Heart left ventricle (tissue), 16 donors: ENCODE results near the gene GHSR. TPM values are rescaled to one million over a fixed set of nuclear protein-coding genes. Genes with fewer than 3 reads are reported as not detected.
"Not testable (repeated sequence)": the region's sequence is repeated elsewhere in the genome, so short reads cannot be mapped to it uniquely, and the experiment has no call there.

Experiments used
- ATAC-seq, 4 donors: fragments of 200-7000 bp; cut with Tn5 transposase; one replicate each; pipeline ENCODE4 v1.9.1; 2020 to 2022; ENCODE audit warnings: moderate library complexity in 4 of 4, mild to moderate bottlenecking in 3 of 4, moderate number of reproducible peaks in 1 of 4
- DNase-seq, 5 donors: peaks; one replicate each; pipeline ENCODE4 v3.0.0-alpha.2; 2020
- H3K27ac ChIP-seq, 12 donors: fragments of 200-600 bp; sonication (generic) in 4 of 12; one replicate each; pipeline versions ENCODE4 v1.5.0 to v1.8.0; 2016 to 2022; ENCODE audit warnings: mild to moderate bottlenecking in 2 of 12
- H3K27me3 ChIP-seq, 9 donors: fragments of 200-600 bp; sonication (generic) in 2 of 9; one replicate each; pipeline versions ENCODE4 v1.5.1 to v1.8.0; 2016 to 2022; ENCODE audit warnings: mild to moderate bottlenecking in 3 of 9
- H3K36me3 ChIP-seq, 9 donors: fragments of 200-600 bp; sonication (generic) in 2 of 9; one replicate each; pipeline versions ENCODE4 v1.5.0 to v1.8.0; 2018 to 2022; ENCODE audit warnings: mild to moderate bottlenecking in 2 of 9
- H3K4me1 ChIP-seq, 12 donors: fragments of 200-600 bp; sonication (generic) in 4 of 12; one replicate each; pipeline versions ENCODE4 v1.5.0 to v1.8.0; 2016 to 2022; ENCODE audit warnings: mild to moderate bottlenecking in 3 of 12
- H3K4me3 ChIP-seq, 12 donors: fragments of 200-600 bp; sonication (generic) in 4 of 12; one replicate each; pipeline versions ENCODE4 v1.5.0 to v1.8.0; 2017 to 2022; ENCODE audit warnings: mild to moderate bottlenecking in 9 of 12, moderate library complexity in 4 of 12
- H3K9me3 ChIP-seq, 12 donors: fragments of 200-600 bp; sonication (generic) in 4 of 12; one replicate each; pipeline versions ENCODE4 v1.5.0 to v1.8.0; 2016 to 2022; ENCODE audit warnings: mild to moderate bottlenecking in 1 of 12
- POLR2A ChIP-seq, 2 donors: fragments of 450-650 bp; IDR thresholded peaks; one replicate each; pipeline ENCODE4 v1.6.1; 2017; ENCODE audit warnings: antibody characterized with exemption in 2 of 2, mild to moderate bottlenecking in 2 of 2, moderate library complexity in 2 of 2
- WGBS, 4 donors: extraction: QIAGEN DNeasy Blood & Tissue Kit in 2 of 4; methylation state at CpG; one replicate each; pipeline versions ENCODE4 v1.1.5 to v1.1.7; 2013 to 2018; 5-methylcytosine and 5-hydroxymethylcytosine counted together
- intact Hi-C, 10 donors: fragments of 100-400 bp; cut with DNase I; formaldehyde crosslinking; loops; one replicate each; pipeline versions ENCODE4 v1.11.1 to v1.14.2; 2022
- long read RNA-seq, 3 donors: library from polyadenylated mRNA; unstranded; transcript quantifications; one replicate each; pipeline ENCODE4 v2.0.0, GENCODE V29; 2020 to 2021
- polyA plus RNA-seq, 2 donors: library from polyadenylated mRNA; stranded (reverse); fragments of 200-250 nt; gene quantifications; one replicate each; pipeline ENCODE4 v1.2.3, GENCODE V29; 2013
- total RNA-seq, 9 donors: library from RNA; depleted of rRNA in 2 of 9; stranded (reverse); fragments of >200 nt in 2 of 9; fragmentation: NEBNext Ultra II Directional in 3 of 9; extraction: Animal tissue kit (Norgen Biotek cat#: 25700) in 3 of 9; gene quantifications; one replicate each; pipeline versions ENCODE4 v1.1.0 to v1.2.4, GENCODE V29; 2016 to 2023
- TF ChIP-seq, protein P1 (sequence below), 12 donors: fragments of 200-600 bp; sonication (generic) in 4 of 12; IDR thresholded peaks; one replicate each; pipeline versions ENCODE4 v1.5.0 to v1.8.0; 2018 to 2022; ENCODE audit warnings: antibody characterized with exemption in 12 of 12, mild to moderate bottlenecking in 5 of 12
- donor health status: ischemic (EF 13 %, LVEDD 7.1; RV severe dilation, severe dysfunction).
- donor health status: healthy with polysubstance abuse.
- donor health status: DM: no; HTN: yes; CAD: no.
- donor health status: DM: no; HTN: no; CAD: no.
- donor health status: ischemic (EF 25% LVEDD 6.9; RV normal size, moderate dysfunction).
- donor health status: ischemic (EF 25% LVEDD 5.7; RV mildly dilated, moderate dysfunction).
- donor health status: healthy.
- donor health status: DM: yes; HTN: yes; CAD: no.
- donor health status: ischemic (EF 35%, LVEDD 5.7; RV mildly dilated, moderate dysfunction).
- donor health status: nonischemic (EF 11% LVEDD 7.7; RV severe dilation, severe dysfunction).
- donor health status: DM: yes; HTN: yes; CAD: no.
- donor health status: PGD.
- donor health status: ischemic (EF 29% LVEDD 5.4; RV normal size, mild dysfunction).
- donor health status: nonischemic (EF 23%, LVEDD 6.1; RV moderate dilation, normal function).

Gene GHSR
- total RNA-seq (not detected), polyA plus RNA-seq (not detected)
- long read RNA-seq, donor 1: 0 reads
- long read RNA-seq, donor 2: 0 reads
- long read RNA-seq, donor 3: 0 reads

GRCh38 chr3:172447611-172448579 is at the start of gene GHSR:
Gene GHSR (minus strand): TSS chr3:172448456. CDS start chr3:172448413, 43 bp downstream.
- Histone ChIP-seq H3K9me3 (no peaks in the 10 kb centered on the region), H3K36me3 (no peaks in the 10 kb centered on the region), H3K4me3 (peak within 1 kb of the TSS in 1 of 12 donors; percentile 13), H3K27me3 (peaks cover 9 to 81% (median 59%) of the 10 kb centered on the region in 9 donors), H3K4me1 (peaks cover 0 to 24% (median 4%) of the 10 kb centered on the region in 12 donors), H3K27ac (no peak within 1 kb of the TSS)
- intact Hi-C loops: no loop called here
- DNase-seq (no peak), ATAC-seq (peak in 1 of 4 donors; percentile 20)
- 8 to 11% (median 8%) methylated on average over 58 to 76 of the region's 76 CpGs for WGBS, 4 donors
- TF ChIP-seq, protein P1, sequence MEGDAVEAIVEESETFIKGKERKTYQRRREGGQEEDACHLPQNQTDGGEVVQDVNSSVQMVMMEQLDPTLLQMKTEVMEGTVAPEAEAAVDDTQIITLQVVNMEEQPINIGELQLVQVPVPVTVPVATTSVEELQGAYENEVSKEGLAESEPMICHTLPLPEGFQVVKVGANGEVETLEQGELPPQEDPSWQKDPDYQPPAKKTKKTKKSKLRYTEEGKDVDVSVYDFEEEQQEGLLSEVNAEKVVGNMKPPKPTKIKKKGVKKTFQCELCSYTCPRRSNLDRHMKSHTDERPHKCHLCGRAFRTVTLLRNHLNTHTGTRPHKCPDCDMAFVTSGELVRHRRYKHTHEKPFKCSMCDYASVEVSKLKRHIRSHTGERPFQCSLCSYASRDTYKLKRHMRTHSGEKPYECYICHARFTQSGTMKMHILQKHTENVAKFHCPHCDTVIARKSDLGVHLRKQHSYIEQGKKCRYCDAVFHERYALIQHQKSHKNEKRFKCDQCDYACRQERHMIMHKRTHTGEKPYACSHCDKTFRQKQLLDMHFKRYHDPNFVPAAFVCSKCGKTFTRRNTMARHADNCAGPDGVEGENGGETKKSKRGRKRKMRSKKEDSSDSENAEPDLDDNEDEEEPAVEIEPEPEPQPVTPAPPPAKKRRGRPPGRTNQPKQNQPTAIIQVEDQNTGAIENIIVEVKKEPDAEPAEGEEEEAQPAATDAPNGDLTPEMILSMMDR (IDR thresholded peaks at IDR 0.05): no peak
- no peak for TF ChIP-seq POLR2A (IDR thresholded peaks at IDR 0.05)

DNA sequence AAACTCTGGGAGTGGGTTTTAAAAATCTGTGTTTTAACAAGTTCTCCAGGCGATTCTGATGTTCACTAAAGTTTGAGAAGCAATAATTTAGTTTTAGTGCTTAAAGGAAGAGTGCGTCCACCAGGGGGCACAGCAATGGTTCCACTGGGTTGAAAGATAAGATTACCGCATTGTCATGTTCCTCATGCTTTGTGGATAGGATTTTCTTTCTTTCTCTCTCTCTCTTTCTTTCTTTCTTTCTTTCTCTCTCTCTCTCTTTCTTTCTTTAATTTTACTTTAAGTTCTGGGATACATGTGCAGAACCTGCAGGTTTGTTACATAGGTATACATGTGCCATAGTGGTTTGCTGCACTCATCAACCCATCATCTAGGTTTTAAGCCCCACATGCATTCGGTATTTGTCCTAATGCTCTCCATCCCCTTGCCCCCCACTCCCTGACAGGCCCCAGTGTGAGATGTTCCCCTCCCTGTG is 42.0 kb upstream of the GHSR start:
- H3K27ac ChIP-seq, H3K4me3 ChIP-seq, H3K9me3 ChIP-seq, H3K4me1 ChIP-seq, H3K36me3 ChIP-seq, H3K27me3 ChIP-seq: not testable (repeated sequence)
- ATAC-seq (peak in 3 of 4 donors; percentile 54 to 83 (median 63)), DNase-seq (peak; percentile 72 to 83 (median 76))
- TF ChIP-seq, protein P1 (IDR thresholded peaks at IDR 0.05): peak; percentile 65 to 86 (median 80)
- intact Hi-C loops: loop anchor here in 7 of 10 donors (1.0 to 5.0 kb wide), 6 partner anchors 106 to 222 kb away; partner anchors contain the start of gene NCEH1 (in 1 of the 7)
- WGBS, 4 donors: 20 to 27% (median 23%) methylated on average over 4 of the region's 4 CpGs

DNA sequence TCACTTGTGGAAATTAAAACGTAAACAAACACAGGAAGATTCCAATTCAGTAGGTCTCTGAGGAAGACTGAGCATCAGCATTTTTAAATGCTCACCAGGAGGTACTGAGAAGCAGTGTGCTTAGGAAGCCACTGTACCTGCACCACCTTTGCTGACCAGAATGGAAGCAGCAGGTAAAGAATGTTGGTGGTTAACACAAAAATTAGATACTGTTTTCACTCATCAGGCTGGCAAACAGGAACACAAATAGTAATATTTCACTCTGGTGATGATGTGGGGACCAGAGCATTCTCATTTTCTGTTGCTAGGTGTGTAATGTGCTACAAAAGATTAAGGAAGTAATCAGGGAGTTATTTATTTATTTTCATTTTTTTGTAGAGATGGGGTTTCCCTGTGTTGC is 29.9 kb upstream of the GHSR start:
- Histone ChIP-seq H3K27me3 (no peaks in the 10 kb centered on the region), H3K4me1 (peaks cover 0 to 20% (median 0%) of the 10 kb centered on the region in 12 donors), H3K36me3 (no peaks in the 10 kb centered on the region), H3K27ac (no peak overlapping the region), H3K4me3 (no peak overlapping the region), H3K9me3 (peaks cover 0 to 6% (median 0%) of the 10 kb centered on the region in 12 donors)
- DNase-seq (no peak), ATAC-seq (no peak)
- 44 to 57% (median 54%) methylated on average over 1 of the region's 1 CpG for WGBS, 4 donors
- TF ChIP-seq, protein P1 (IDR thresholded peaks at IDR 0.05): no peak
- no peak for TF ChIP-seq POLR2A (IDR thresholded peaks at IDR 0.05)
- intact Hi-C loops: loop anchor here in 5 of 10 donors (5.0 to 10.0 kb wide), 5 partner anchors 103 to 1513 kb away; partner anchors contain the start of gene FNDC3B (in 1 of the 5)

- H3K4me1 ChIP-seq: peaks cover 0 to 20% (median 0%) of the 10 kb centered on the region in 12 donors
- peak overlapping the region in 8 of 12 donors; percentile 17 to 63 (median 52) for H3K4me3 ChIP-seq
- intact Hi-C loops: loop anchor here in 5 of 10 donors (5.0 to 10.0 kb wide), 5 partner anchors 102 to 1512 kb away; partner anchors contain the start of gene FNDC3B (in 1 of the 5)
These were observed 28.1 kb upstream of the GHSR start for GRCh38 chr3:172476347-172476746.

More at GRCh38 chr3:172476347-172476746, 28.1 kb upstream of the GHSR start:
- DNase-seq (no peak), ATAC-seq (peak; percentile 17 to 51 (median 30))
- Histone ChIP-seq H3K36me3 (no peaks in the 10 kb centered on the region), H3K27me3 (no peaks in the 10 kb centered on the region), H3K27ac (peak overlapping the region in 3 of 12 donors; percentile 27 to 67 (median 59)), H3K9me3 (peaks cover 0 to 12% (median 0%) of the 10 kb centered on the region in 12 donors)
- 77 to 84% (median 78%) methylated on average over 4 to 5 of the region's 5 CpGs for WGBS, 4 donors
- TF ChIP-seq, protein P1 (IDR thresholded peaks at IDR 0.05): no peak
- TF ChIP-seq POLR2A (IDR thresholded peaks at IDR 0.05): no peak
